OCI-LY1 (cell line): ENCODE data around the gene INKA2.

Experiments
- H2AFZ ChIP-seq: fragments of 200-600 bp; sonication (generic), shearing (Covaris generic); 2 replicates; pipeline ENCODE4 v1.6.0; 2014; ENCODE audit warnings: antibody characterized with exemption, mild to moderate bottlenecking, low read length
- H3F3A ChIP-seq: fragments of 200-600 bp; sonication (generic), shearing (Covaris generic); 2 replicates; pipeline ENCODE4 v1.6.0; 2014; ENCODE audit warnings: mild to moderate bottlenecking, antibody characterized with exemption, low read length, moderate library complexity; ENCODE audit not compliant: insufficient read depth
- H3K27ac ChIP-seq: fragments of 200-600 bp; sonication (generic); 2 replicates; pipeline ENCODE4 v1.5.1; 2014; ENCODE audit warnings: low read length, mixed run types, mild to moderate bottlenecking, low read depth; ENCODE audit not compliant: poor library complexity, severe bottlenecking
- H3K27me3 ChIP-seq: fragments of 200-600 bp; sonication (generic); 2 replicates; pipeline ENCODE4 v1.6.0; 2014; ENCODE audit warnings: antibody characterized with exemption, mild to moderate bottlenecking, low read length, moderate library complexity; ENCODE audit not compliant: insufficient read depth
- H3K36me3 ChIP-seq: fragments of 200-600 bp; sonication (generic); 2 replicates; pipeline ENCODE4 v1.6.1; 2014; ENCODE audit warnings: mild to moderate bottlenecking, antibody characterized with exemption, low read length, moderate library complexity, mixed read lengths; ENCODE audit not compliant: insufficient read depth
- H3K4me1 ChIP-seq: fragments of 200-600 bp; sonication (generic); 2 replicates; pipeline ENCODE4 v1.5.1; 2014; ENCODE audit warnings: mild to moderate bottlenecking, low read length, moderate library complexity; ENCODE audit not compliant: insufficient read depth, severe bottlenecking
- H3K4me2 ChIP-seq: fragments of 200-600 bp; sonication (generic), shearing (Covaris generic); 2 replicates; pipeline ENCODE4 v1.6.1; 2014; ENCODE audit warnings: low read length
- H3K4me3 ChIP-seq: fragments of 200-600 bp; sonication (generic); 2 replicates; pipeline ENCODE4 v1.5.1; 2014; ENCODE audit warnings: low read length, low read depth, mild to moderate bottlenecking, mixed read lengths; ENCODE audit not compliant: poor library complexity, severe bottlenecking
- H3K79me2 ChIP-seq: fragments of 200-600 bp; shearing (Covaris generic); 2 replicates; pipeline ENCODE4 v1.6.1; 2016; ENCODE audit warnings: mixed run types, low read length, mixed read lengths; ENCODE audit not compliant: insufficient read depth
- H3K9ac ChIP-seq: fragments of 200-600 bp; sonication (generic), shearing (Covaris generic); 2 replicates; pipeline ENCODE4 v1.6.1; 2014; ENCODE audit warnings: mild to moderate bottlenecking, low read length, mixed read lengths
- H3K9me2 ChIP-seq: fragments of 200-600 bp; sonication (generic), shearing (Covaris generic); 2 replicates; pipeline ENCODE4 v1.6.1; 2014; ENCODE audit warnings: low read depth, mild to moderate bottlenecking, low read length, mixed read lengths
- H3K9me3 ChIP-seq: fragments of 200-600 bp; shearing (Covaris generic); 2 replicates; pipeline ENCODE4 v1.6.1; 2014; ENCODE audit warnings: low read length, mixed read lengths
- H4K20me1 ChIP-seq: fragments of 200-600 bp; sonication (generic), shearing (Covaris generic); 2 replicates; pipeline ENCODE4 v1.6.0; 2016; ENCODE audit warnings: mild to moderate bottlenecking, low read length; ENCODE audit not compliant: insufficient read depth
- CTCF ChIP-seq: fragments of 200-600 bp; sonication (generic), shearing (Covaris generic); IDR thresholded peaks from 2 replicates; pipeline ENCODE4 v1.5.1; 2017; ENCODE audit warnings: mild to moderate bottlenecking, antibody characterized with exemption, low read length, moderate library complexity, mixed read lengths
- EZH2 ChIP-seq: fragments of 200-600 bp; sonication (generic), shearing (Covaris generic); IDR thresholded peaks from 2 replicates; pipeline ENCODE4 v1.8.0; 2017; ENCODE audit warnings: borderline replicate concordance, mixed run types, mild to moderate bottlenecking, antibody characterized with exemption, low read length, moderate library complexity, mixed read lengths

INKA2 gene

GRCh38 chr1:111716333-111716732 lies 22.9 kb downstream of the INKA2 start:
- Histone ChIP-seq H3K4me3 (no peak overlapping the region), H3K79me2 (no peaks in the 10 kb centered on the region), H3K36me3 (peaks cover 12% of the 10 kb centered on the region), H3K27me3 (no peaks in the 10 kb centered on the region), H3K4me1 (no peaks in the 10 kb centered on the region), H4K20me1 (no peaks in the 10 kb centered on the region), H3K9ac (no peak overlapping the region), H3K27ac (no peak overlapping the region), H3F3A (0 out of 2 replicates have a peak, but pooled peaks cover 3% of the 10 kb centered on the region), H3K9me2 (no peaks in the 10 kb centered on the region), H3K9me3 (no peaks in the 10 kb centered on the region), H2AFZ (no peak overlapping the region), H3K4me2 (no peak overlapping the region)
- no peak for TF ChIP-seq CTCF
- TF ChIP-seq EZH2, result no peak

- TF ChIP-seq CTCF, result no peak
- no peak for TF ChIP-seq EZH2
- no peaks in the 10 kb centered on the region for H3K4me1 ChIP-seq
- no peak overlapping the region for H3K9ac ChIP-seq
- H3K4me3 ChIP-seq, result no peak overlapping the region
- no peaks in the 10 kb centered on the region for H3K9me3 ChIP-seq
- no peak overlapping the region for H3K4me2 ChIP-seq
- no peak overlapping the region for H2AFZ ChIP-seq
- no peaks in the 10 kb centered on the region for H3K27me3 ChIP-seq
- H3K36me3 ChIP-seq, result peaks cover 36% of the 10 kb centered on the region; the same call in 1 of the 2 replicates
- H4K20me1 ChIP-seq, result no peaks in the 10 kb centered on the region
- no peak overlapping the region for H3K27ac ChIP-seq
- H3K79me2 ChIP-seq, result no peaks in the 10 kb centered on the region
- 0 out of 2 replicates have a peak, but pooled peaks cover 3% of the 10 kb centered on the region for H3F3A ChIP-seq
- H3K9me2 ChIP-seq, result no peaks in the 10 kb centered on the region
These were observed 29.2 kb downstream of the INKA2 start for GRCh38 chr1:111709986-111710385.

GRCh38 chr1:111707906-111708305 lies 31.3 kb downstream of the INKA2 start:
- Histone ChIP-seq H3F3A (no peaks in the 10 kb centered on the region), H3K36me3 (peaks cover 57% of the 10 kb centered on the region; the same call in 1 of the 2 replicates), H3K9ac (no peak overlapping the region), H3K27ac (no peak overlapping the region), H3K4me2 (no peak overlapping the region), H3K79me2 (no peaks in the 10 kb centered on the region), H2AFZ (no peak overlapping the region), H3K4me3 (no peak overlapping the region), H3K9me3 (no peaks in the 10 kb centered on the region), H3K4me1 (no peaks in the 10 kb centered on the region), H4K20me1 (no peaks in the 10 kb centered on the region), H3K9me2 (no peaks in the 10 kb centered on the region), H3K27me3 (no peaks in the 10 kb centered on the region)
- TF ChIP-seq EZH2 (no peak), CTCF (no peak)
